GM04504 (cell line): ENCODE results near the gene RTRAF.

ENCODE experiments used
- DNase-seq: peaks from one replicate; pipeline ENCODE4 v3.0.0-alpha.2; 2012; ENCODE audit warnings: low read depth

RTRAF gene

DNA sequence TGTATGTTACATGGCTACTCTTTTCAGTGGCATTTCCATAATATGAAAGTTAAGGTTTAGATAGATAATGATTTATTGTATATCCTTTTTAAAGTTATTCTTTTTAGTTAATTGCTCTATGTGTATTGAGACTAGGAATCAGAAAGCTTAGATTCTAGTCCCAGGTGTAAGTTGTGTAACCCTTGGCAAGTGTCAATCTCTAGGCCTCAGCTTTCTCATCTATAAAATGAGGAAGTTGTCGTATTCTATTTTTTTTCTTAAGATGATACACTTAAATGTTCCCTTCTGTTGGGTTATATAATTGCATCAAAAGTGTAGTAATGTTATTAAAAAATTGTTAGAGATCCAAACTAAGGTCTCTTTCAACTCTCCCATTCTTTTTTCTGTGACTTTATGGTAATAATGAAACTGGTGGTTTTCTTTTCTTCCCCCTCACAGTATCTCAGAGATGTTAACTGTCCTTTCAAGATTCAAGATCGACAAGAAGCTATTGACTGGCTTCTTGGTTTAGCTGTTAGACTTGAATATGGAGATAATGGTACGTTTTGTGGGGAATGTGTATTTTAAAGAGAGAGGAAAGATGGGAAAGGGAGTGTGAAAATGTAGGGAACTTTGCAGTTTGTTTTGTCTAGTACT lies 4.1 kb downstream of the RTRAF start:
- no peak for DNase-seq

DNA sequence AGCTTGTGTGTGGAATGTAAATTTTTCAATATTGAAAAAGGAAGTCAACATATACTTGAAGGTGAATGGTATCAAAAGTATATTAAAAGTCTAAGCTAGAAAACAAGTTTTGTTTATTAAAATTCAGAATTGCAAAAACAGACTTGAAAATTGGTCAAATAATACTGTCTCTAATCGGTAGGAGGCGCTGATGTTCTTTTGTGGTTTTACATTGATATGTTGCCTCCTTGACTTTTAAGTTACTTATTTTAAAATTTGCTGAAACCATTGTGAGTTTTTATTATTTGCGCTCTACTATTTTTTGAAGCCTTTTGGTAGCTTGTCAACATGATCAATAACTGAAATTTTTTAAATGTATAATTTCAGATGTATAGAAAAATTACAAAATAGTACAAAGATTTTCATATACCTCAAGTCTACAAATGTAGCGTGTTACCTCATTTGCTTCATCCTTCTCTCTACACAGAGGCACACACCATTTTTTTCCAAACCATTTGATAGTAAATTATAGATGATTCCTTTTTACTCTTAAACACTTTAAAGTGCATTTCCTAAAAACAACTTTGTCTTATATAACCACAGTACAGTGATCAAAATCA lies 6.9 kb downstream of the RTRAF start:
- DNase-seq: no peak

DNA sequence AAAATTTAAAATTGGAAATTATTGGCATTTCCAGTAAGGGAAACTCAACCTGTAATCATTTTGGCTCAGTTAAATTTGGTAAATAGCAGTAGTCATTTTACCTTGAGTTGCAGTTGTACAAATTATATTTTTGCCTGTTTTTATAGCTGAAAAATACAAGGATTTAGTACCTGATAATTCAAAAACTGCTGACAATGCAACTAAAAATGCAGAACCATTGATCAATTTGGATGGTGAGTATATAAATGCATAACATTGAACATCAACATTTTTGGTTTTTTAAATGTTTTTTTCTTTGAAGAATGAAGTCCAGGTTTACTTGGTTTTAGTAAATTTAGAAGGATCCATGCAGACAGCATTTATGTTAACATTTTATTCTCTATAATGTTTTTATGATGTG lies 9.0 kb downstream of the RTRAF start:
- no peak for DNase-seq

DNA sequence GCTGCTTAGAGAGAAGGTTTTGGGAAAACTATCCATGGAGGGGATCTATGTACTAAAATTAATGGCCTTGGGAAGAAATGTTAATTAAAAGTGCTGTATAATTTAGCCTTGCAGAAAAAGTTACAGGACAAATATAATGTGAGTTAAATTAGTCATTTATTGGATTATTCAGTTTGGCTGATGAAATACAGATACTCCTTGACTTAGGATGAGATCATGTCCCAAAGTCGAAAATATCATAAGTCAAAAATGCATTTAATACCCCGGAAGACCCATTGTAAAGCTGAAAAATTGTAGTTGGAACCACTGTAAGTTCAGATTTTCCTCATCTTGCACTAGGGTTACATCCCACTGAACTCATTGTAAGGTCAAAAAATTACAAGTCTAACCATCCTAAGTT lies 9.7 kb downstream of the RTRAF start:
- no peak for DNase-seq

DNA sequence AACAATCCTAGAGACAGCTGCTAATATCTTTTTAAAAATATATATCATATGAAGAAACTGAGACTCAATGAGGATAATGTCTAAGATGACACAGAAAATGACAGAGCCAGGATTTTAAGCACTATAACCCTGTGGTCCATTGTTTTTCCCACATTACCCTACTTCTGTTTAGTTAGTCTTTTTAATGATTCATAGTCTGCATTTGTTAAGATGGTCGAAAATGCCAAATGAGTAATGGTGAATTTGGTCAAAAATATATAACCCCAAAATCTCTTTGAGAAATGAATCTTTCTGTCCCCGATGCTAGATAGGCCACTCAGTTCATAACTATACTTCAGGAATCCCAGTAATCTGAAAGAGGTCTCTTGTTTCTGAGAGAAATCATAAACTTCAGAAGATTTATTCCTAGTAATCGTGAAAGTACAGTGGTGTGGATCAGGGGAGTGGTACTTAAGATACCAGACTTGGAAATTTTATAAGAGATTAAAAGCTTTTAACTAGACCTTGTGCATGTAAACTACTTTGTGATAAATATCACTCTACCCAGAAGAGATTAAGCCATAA lies 10.8 kb downstream of the RTRAF start:
- DNase-seq: no peak

DNA sequence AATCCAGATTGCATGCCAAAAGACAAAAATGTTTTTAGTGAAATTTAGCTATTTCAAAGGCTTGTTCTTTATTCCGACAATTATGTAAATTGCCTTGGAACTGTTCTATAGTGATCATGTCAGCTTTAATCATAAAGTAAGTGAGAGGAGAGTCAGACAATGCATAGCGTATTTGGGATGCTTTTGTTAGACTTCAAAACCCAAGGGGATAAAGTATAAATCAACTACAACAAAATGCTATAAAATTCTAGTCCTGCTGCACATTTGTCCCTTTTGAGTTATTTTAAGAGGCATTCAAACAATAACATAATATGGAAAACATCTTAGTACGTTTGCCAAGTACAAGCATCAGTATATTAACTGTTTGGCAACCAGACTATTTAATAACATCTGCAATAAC lies 11.3 kb downstream of the RTRAF start:
- no peak for DNase-seq

DNA sequence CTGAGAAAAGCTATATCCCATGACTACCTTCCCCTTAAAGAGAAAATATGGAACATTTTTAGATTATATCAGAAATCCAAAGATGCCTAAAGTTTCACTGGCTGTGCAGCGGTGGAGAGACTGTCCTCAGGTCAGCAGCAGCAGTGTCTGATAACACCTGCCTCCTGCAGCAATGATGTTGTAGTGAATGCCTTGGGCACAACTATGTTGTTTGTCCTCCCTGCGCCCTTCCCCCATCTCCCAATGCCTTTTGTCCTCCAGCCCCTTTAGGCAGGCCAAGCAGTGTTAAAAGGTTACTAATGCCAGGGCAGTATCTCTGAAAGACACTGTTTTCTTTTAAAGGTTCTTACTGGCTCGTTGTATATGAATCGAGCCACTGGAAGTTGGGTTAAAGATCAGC lies 13.2 kb downstream of the RTRAF start:
- DNase-seq: no peak

DNA sequence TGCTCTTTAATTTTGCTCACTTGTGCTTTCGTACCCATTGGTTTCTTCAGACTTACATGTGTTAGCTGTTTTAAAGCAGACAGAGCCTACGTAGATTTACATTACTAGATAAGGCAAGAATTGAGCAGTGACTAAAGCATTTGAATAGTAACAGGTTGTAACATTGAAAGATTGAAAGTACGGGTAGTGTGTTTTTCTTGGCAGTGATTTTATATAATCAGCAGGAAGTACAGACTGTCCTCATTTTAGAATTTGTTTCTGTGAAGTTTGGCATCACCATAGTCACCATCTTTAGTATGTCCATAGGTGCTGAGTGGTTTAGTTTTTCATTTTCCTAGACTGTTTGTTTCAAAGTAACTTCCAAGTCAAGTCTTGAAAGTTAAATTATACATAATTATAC lies 14.0 kb downstream of the RTRAF start:
- DNase-seq: no peak

DNA sequence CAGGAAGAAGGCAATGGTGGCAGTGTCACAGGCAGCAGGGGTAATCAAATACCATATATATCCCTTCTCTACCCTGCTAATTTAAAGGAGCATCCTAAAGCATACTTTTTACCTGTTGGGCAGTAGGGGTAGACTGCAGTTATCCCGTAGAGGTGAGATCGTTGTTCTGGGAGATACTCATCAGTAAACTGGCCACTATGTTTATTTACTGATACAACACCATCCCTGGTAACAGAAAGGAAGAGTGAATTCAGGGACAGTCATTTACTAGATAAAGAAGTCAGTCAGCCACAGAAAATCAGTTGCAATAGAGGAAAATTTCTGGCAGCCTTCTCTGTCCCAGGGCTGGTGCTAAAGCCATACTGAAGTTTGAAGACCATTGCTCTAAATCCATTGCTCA lies 16.3 kb downstream of the RTRAF start:
- no peak for DNase-seq

DNA sequence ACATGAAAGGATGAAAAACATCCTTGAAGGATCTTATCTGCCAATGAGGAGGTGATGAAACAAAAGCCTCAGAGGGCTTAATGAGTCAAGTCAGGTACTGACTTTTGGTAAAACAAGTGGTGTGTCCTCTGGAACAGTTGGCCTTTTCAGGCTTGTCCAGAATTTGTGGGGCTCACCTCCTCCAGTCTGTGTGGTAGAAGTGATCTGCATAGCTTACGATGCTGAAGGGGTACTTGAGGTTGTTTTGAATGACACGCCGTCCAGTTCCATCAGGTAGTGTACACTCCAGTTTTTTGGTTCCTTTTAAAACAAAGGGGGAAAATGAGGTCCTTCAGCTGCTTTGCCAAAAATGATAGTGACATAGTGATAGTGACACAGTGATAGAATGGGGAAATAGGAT lies 17.0 kb downstream of the RTRAF start:
- no peak for DNase-seq

DNA sequence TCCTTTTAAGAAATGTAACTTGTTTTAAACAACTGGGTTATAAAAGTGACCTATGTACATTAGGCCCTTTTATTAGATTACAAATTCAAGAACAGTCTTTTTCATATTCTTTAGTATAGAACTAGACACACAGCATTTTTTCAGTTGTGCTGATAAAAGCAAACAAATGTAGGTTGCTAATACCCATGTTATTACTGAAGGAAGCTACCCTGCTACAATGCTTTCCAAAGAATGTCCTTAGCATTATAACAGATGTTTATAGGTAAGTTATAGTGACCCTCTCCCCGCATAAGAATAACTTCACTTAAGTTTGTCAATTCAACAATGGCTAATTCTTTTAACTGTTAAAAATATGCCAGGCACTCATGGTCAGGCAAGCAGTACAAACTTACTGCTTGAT lies 17.9 kb downstream of the RTRAF start:
- no peak for DNase-seq

DNA sequence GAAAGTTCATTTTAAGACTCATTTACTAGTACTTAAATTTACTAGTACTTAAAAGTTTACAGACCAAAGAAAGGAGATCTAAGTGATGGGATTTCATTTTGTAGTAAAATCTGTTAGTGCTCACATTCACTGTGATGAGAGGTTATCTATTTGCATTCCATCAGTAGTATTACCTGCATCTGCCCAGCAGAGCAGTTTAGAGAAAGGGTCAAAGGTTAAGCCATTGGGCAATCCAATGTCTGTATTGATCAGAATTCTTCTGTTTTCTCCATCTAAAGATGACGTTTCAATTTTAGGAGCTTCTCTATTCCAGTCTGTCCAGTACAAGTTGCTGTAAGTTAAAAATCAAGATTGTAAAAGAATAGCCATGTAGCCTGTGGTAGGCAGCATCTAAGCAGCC lies 18.3 kb downstream of the RTRAF start:
- DNase-seq: no peak

DNA sequence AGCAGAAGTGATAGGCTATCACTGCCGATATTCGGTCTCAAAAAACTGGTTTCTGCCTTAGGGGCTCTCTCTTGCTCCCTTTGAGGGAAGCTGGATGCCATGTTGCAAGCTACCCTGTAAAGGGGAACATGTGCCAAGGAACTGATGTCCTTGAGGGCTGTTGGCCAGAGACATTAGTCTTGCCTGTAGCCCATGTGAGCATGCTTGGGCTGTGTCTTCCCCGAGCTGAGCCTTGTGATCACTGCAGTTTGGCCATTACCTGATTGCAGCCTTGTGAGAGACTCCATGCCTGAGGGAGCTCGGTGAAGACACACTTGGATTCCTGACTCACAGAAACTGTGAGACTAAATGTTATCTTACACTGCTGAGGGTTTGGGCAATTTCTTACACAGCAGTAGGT lies 18.8 kb downstream of the RTRAF start:
- DNase-seq: no peak

DNA sequence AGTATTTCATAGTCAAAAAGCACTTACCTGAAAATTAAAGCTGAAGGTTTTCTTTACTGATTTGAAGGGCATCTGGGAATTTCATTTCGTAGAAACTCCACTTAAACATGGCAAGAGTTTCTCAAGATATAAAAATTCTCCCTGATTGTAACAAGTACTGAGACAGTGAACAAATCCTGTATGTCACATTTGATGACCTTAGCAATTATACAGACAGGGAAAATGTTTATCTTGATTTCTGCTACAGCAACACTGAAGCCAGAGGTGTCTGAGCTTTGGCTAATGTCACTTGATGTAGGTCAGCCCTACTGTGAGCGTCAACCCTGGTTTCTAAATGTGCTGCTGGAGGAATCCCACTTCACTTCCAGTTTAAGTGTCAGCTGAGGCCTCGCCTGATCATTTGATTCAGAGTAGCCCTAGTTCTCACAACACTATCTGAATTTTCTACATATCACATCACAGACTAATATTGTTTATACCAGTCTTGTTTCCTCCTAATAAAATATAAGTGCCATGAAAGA lies 20.9 kb downstream of the RTRAF start:
- DNase-seq: no peak

DNA sequence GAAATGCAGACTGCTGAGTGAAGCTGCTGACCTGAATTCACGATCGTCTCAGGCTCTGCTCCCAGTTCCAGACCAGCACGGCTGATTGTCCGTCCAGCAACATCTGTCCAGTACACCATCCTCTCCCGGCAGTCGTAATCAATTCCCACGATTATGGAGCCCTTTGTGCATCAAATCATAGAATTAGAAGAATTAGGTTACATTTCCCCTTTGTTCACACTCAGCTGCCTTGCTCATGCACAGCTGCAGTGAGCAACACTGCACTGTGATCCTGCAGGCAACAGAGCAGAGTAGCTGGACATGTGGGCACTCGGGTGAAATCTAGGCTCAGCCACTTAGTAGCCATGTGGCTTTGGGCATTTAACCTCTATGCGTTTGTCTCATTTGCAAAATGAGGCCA lies 22.2 kb downstream of the RTRAF start:
- no peak for DNase-seq

DNA sequence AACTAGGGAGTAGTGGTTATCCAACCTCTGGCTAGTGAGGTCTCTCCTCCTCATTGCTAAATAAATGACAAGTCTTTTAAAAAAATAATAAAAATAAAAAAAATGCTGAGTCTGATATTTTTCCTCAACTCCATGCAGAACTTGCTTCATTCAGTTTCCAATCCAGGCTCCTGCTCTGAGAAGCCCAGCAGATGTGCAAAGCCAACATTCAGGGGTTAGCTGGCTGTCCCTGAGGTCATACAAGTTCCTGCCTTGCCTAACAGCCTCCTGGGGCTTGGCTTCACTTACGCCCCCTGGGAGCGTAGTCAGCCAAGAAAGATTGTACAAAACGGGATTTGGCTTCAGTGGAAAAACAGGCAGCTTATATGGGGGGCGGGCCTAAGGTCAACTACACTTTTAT lies 23.3 kb downstream of the RTRAF start:
- no peak for DNase-seq

DNA sequence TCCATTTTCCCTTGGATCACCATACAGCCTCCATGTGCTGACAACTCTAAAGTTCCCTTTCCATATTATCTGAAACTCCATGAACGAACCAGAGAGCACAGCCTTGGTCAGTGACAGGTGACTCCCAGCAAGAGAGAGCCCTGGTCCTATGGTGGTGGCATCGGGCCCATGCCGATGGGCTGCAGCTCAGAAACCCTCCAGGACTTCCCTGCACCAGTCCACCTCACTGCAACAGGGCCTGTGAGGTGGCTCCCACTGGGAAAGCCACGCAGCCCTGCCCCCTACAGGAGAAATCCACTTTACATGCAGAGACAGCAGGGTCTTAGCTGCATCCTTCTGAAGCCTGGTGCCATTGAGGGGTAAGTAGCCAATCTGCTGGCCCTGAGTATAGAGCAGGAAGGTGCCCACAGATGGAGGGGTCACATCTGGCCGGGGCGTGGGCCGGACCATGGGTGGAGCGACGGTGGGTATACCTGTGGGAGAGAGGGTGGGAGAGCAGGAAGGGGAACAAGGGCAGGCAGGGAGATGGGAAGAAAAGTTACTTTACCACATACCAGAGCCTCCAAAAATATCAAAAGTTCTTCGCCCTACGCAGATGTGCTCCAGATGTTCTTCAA lies 24.7 kb downstream of the RTRAF start:
- DNase-seq: no peak

DNA sequence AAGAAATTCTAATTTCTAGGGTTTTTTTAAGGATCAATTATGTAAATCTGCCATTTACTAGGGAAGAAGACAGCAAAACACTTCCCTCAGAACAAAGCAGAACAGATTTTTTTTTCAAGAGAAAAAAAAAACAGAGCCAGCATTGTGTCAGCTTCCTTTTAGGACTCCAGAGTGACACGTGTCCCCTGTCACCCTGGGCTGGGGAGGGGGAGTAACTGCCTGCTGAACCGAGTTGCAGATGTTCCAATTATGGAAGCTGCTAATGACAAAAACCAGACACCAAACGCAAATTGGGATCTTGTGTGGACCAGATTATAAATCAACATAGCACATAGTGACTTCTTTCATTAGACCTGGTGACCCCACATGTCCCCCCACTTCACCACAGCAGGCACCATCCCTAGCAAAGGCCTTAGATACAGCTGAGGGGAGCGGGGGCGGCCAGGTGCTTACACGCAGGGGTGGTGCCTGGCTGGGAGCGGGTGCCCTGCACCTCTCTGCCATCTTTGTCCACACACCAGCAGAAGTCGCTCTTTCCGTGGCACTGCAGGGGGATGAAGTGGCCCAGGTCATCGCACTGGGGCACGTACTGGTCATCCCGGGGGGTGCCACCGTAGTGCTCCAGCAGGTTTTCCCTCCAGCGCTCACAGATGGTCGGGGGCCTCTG lies 25.4 kb downstream of the RTRAF start:
- DNase-seq: no peak

DNA sequence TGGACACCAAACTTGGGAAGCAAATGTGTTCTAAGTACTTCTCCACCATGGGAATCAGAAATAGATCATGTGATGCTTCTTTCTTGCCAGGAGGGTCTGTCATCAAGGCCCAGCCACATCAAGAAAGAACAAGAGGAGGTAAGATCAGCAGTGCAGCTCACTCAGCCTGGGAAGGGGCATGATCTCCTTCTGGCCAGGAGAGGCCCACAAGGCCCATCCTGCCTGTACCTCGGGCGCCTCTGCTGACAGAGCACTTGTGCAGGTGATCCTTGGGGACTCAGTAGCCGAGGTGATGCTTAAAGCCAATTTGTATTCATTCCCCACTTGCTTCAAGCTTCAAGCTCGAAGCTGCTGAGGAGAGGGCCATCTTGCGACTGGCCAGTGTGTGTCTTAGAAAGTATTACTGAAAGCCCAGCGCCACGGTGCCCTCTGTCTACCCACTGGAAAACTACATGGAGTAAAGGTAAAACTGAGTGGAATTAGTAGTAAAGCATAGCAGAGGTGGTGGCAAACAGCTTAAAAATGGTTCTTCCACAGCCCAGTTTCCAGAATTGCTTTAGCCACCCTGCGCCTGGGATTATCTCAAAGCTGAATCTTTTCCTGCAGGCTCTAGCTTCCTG lies 26.2 kb downstream of the RTRAF start:
- DNase-seq: no peak

DNA sequence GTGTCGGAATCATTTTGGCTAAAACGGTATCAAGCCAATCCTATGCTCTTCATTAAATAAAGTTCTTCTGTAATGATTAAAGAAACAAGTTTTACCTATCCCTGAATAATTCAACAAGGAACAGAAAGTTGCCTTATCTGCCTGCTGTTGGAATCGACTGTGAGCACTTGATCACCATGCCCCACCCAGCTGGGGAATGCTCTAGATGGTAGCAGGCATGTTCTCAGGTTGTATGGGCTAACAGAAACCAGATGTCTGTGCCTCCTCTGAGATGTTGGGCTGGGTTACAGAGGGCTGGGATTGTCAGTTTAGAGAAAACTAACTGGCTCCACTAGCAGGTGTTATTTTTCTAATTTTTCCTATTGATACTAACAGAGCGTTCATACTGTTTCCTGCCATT lies 28.9 kb downstream of the RTRAF start:
- DNase-seq: no peak

DNA sequence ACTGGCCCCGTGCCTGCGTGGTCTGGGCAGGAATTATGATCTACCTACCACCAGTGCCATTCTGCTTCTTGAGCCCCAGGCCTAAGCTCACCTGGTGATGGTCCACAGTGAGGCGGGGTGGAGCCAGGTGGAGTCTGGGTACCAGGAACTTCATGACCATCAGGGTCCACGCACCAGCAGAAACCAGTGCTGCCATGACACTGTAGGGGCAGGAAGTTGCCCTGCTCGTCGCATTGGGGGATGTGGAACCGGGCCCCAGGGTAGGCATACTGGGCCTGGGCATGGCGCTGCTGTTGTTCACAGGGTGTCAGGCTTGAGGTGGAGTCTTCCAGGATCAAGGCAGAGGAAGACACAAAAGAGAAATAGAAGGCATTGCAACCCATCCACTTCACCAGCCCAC lies 29.6 kb downstream of the RTRAF start:
- DNase-seq: no peak

DNA sequence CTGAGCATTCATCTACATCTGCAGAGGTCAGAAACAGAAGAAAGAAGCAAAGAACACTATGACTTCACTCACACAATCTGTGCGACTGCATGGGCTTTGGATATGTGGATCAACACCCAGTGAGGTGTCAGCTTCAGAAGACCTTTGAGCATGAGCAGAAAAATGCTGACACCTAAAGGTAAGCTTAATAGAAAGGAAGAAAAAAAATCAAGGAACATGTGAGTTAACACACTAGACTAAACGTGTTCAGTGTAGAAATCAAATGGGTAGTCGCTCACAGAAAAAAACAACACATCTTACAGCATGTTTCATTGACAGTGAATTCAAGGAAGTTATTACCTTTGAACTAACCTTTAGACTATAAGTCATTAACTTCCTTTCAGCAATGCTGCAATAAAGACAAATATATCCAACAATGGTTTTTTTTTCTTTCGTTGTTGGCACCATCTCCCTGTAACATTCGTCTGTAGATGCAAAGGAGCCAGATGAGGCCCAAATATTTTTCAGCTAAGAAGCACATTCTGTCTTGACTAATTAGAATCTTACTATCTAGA lies 30.9 kb downstream of the RTRAF start:
- no peak for DNase-seq
